Measurements from ENCODE around the gene PSD4. TPM values are rescaled to one million over a fixed set of nuclear protein-coding genes. Genes with fewer than 3 reads are reported as not detected.

Gene PSD4
- total RNA-seq, 6 donors from 2014 or later, result 44.0 to 101 (median 60.4) TPM

DNA sequence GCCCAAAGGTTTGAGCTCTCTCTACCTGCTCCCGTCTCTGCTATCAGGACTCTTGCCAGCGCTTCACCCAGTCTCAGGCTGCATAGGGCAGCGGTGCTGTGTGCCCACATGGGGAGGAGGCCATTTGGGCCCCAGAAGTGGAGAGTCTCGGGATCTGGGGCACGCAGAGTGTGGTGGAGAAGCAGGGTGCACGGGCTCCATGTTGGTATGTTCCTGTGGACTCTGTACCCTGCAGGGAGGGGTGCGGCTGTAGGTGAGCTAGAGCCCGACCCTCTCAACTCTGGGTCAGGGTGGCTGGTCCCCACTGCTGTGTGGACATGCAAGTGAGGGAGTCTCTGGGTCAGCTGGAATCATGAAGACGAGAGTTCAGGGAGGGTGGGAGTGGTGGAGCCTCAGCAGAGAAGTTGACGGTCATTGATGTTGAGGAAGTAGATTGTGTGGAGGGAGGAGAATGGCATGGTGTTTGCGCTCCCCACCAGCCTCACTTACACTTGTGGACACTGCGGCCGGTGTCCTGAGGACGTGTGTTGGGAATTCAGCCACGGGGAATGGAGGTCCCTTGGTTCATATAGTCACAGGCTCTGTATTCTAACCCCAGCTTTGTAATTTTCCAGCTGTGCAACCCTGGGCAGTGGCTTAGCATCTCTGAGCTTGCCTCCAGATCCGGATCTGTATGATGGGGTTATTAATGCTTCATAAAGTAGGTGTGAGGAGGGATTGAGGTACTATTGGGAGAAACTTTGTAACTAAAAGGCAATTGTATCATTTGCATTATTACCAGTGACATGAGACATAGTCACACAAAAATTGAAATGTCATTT lies 840 bp upstream of the PSD4 start:
- Histone ChIP-seq H3K9me3 (no peaks in the 10 kb centered on the region), H3K27ac (peak overlapping the region; percentile 67 to 88 (median 79)), H3K4me3 (peak overlapping the region in 1 of 4 donors; percentile 42), H3K36me3 (no peaks in the 10 kb centered on the region), H3K4me1 (peaks cover 3 to 25% (median 18%) of the 10 kb centered on the region in 4 donors), H3K27me3 (no peaks in the 10 kb centered on the region)
- DNase-seq (no peak), ATAC-seq (ENCODE audit: low FRiP score in 2 of 2) (no peak)
- 90 to 92% methylated on average over 13 to 16 of the region's 16 CpGs for WGBS, 2 donors
- TF ChIP-seq, protein P1, sequence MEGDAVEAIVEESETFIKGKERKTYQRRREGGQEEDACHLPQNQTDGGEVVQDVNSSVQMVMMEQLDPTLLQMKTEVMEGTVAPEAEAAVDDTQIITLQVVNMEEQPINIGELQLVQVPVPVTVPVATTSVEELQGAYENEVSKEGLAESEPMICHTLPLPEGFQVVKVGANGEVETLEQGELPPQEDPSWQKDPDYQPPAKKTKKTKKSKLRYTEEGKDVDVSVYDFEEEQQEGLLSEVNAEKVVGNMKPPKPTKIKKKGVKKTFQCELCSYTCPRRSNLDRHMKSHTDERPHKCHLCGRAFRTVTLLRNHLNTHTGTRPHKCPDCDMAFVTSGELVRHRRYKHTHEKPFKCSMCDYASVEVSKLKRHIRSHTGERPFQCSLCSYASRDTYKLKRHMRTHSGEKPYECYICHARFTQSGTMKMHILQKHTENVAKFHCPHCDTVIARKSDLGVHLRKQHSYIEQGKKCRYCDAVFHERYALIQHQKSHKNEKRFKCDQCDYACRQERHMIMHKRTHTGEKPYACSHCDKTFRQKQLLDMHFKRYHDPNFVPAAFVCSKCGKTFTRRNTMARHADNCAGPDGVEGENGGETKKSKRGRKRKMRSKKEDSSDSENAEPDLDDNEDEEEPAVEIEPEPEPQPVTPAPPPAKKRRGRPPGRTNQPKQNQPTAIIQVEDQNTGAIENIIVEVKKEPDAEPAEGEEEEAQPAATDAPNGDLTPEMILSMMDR (IDR thresholded peaks at IDR 0.05), result no peak
- TF ChIP-seq POLR2AphosphoS5 (IDR thresholded peaks at IDR 0.05), result no peak
- no peak for TF ChIP-seq POLR2A (IDR thresholded peaks at IDR 0.05)
- TF ChIP-seq EP300 (IDR thresholded peaks at IDR 0.05), result no peak

DNA sequence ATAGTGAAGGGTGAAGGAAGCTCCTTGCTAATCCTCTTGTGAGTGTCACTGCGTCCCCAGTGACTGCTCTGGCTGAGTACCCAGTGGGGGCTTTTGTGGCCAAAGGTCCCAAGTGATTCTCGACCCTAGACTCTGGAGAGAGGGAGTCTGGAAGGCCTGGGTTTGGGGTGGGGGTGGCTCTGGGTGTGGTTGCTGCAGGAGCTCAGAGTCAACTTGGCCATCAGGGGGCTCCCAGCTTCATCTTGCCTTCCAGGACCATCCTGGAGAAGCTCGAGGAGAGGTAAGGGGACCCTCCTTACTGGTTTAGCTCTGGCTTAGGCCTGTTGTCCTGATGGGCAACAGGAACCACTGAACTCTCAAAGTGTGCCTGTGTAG lies 592 bp downstream of the PSD4 start:
- no peak for ATAC-seq (ENCODE audit: low FRiP score in 2 of 2)
- peak overlapping the region in 3 of 4 donors; percentile 35 to 50 (median 42) for H3K4me3 ChIP-seq

DNA sequence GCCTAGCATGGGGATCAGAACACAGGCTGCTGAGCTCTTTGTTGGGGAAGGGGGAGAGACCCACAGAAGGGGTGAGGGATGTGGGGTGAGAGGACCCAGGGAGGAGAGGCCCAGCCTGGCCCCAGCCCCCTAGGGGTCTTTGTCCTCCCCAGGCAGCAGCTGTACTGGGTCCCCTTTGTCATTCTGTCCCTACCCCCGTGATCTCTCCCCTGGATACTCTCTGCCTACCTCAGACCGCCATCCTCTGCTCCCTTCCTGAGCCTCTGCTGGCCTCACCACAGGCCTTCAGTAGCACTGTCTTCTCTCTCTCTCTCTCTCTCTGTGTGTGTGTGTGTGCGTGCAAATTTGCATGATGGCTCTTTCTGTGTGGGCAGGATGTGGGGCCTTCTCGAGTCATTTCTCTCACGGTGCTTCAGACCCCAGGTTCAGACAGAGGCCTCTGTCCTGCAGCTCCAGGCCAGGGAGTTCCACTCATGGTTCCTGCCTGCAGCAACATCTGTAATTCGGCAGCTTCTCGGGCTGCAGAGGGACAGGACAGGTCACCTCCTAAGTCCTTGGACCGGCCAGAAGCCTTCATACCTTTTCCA lies 1.4 kb downstream of the PSD4 start:
- no peaks in the 10 kb centered on the region for H3K9me3 ChIP-seq
- no peaks in the 10 kb centered on the region for H3K36me3 ChIP-seq
- DNase-seq (no peak), ATAC-seq (ENCODE audit: low FRiP score in 2 of 2) (peak in 1 of 2 donors; percentile 32)
- H3K4me1 ChIP-seq, result peaks cover 8 to 36% (median 23%) of the 10 kb centered on the region in 4 donors
- peak overlapping the region; percentile 14 to 50 (median 38) for H3K4me3 ChIP-seq
- no peaks in the 10 kb centered on the region for H3K27me3 ChIP-seq
- TF ChIP-seq, protein P1 (IDR thresholded peaks at IDR 0.05), result no peak
- TF ChIP-seq POLR2A (IDR thresholded peaks at IDR 0.05) (no peak), EP300 (IDR thresholded peaks at IDR 0.05) (no peak), POLR2AphosphoS5 (IDR thresholded peaks at IDR 0.05) (peak in 1 of 2 donors; percentile 23)
- 52 to 58% methylated on average over 8 of the region's 8 CpGs for WGBS, 2 donors
- H3K27ac ChIP-seq, result peak overlapping the region; percentile 15 to 88 (median 79)

More for the DNA sequence above, 592 bp downstream of the PSD4 start:
- H3K27me3 ChIP-seq, result no peaks in the 10 kb centered on the region
- H3K36me3 ChIP-seq, result no peaks in the 10 kb centered on the region
- no peak for DNase-seq
- peak overlapping the region; percentile 67 to 88 (median 79) for H3K27ac ChIP-seq
- no peaks in the 10 kb centered on the region for H3K9me3 ChIP-seq
- 56 to 100% methylated on average over 1 to 3 of the region's 3 CpGs for whole genome bisulfite sequencing, 2 donors
- TF ChIP-seq EP300 (IDR thresholded peaks at IDR 0.05) (no peak), POLR2AphosphoS5 (IDR thresholded peaks at IDR 0.05) (no peak), POLR2A (IDR thresholded peaks at IDR 0.05) (no peak)
- TF ChIP-seq, protein P1 (IDR thresholded peaks at IDR 0.05), result no peak
- H3K4me1 ChIP-seq, result peaks cover 4 to 31% (median 21%) of the 10 kb centered on the region in 4 donors

DNA sequence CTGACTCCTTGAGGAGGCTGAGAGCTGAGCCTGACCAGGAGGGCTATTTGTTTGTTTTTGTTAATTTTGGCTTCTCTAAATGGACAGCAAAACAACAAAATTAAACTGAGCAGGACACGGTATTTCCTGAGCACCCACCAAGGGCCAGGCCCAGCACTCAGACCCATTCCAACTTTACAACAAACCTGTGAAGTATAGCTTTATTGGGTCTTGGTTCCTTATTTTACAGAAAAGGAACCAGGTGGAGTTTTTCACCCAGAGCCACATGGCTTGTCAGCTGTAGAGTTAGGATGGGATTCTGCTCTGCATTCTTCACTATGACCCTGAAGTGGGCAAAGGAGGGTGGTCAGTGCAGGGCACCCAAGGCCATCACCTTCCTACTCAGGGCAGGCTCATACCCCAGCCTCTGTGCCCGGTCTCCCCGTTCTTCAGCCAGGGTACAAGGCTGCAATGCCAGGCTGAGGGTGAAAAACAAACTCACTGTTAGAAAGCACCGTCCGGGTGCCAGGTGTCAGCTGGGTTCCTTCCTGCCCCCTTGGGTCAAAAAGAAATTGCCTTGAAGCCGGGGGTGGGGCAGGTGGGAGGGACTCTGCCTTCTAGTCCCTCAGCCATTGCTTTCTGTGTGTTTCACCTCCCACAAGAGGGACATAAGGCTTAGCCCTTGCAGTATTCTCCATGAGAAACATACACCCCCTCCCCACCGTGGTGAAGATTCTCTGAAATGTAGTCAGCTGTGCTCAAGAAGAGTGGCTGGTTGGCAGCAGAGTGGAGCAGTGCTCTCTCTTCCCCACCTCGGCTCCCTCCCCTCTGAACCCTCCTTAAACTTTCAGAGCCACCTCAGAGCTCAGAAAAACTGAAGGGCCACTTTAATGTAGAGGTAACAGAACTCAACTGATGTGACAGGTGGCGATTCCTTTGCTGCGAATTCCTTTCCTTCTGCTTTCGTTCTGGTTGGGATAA lies 2.2 kb downstream of the PSD4 start:
- 53 to 56% methylated on average over 11 of the region's 11 CpGs for WGBS, 2 donors
- no peak for DNase-seq
- H3K27ac ChIP-seq, result peak overlapping the region in 2 of 4 donors; percentile 84 to 88
- H3K4me1 ChIP-seq, result peaks cover 10 to 45% (median 31%) of the 10 kb centered on the region in 4 donors
- peak overlapping the region in 3 of 4 donors; percentile 35 to 50 (median 42) for H3K4me3 ChIP-seq
- ATAC-seq (ENCODE audit: low FRiP score in 2 of 2), result no peak
- no peaks in the 10 kb centered on the region for H3K36me3 ChIP-seq
- no peaks in the 10 kb centered on the region for H3K9me3 ChIP-seq
- no peaks in the 10 kb centered on the region for H3K27me3 ChIP-seq
- TF ChIP-seq POLR2A (IDR thresholded peaks at IDR 0.05) (no peak), EP300 (IDR thresholded peaks at IDR 0.05) (no peak)
- TF ChIP-seq, protein P1 (IDR thresholded peaks at IDR 0.05), result no peak
